Measurements from ENCODE around the gene LLPH. TPM values are rescaled to one million over a fixed set of nuclear protein-coding genes. Genes with fewer than 3 reads are reported as not detected.

Gene LLPH
- total and polyA plus RNA-seq, 8 donors: 0.29 to 28.1 (median 13.2) TPM

DNA sequence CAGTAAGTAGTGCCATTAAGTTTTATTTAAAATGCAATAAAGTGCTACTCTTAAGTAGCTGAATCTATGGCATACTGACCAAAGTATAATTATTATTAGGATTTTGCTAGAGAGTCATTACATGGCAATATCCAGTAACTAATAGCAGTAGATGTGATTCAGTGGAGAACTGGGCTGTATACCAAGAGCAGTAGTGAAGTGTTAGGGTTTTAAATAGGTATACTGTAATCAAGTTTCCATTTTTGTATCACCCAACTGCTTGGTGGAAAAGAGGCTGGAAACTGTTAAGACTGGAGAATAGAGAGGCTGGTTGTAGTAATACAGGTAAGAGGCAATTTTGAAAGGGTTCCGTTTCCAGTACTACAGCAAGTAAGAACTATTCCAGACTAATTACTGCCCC is 13.3 kb upstream of the LLPH start:
- Histone ChIP-seq H3K4me3 (no peak overlapping the region), H3K36me3 (peaks cover 4 to 80% (median 69%) of the 10 kb centered on the region in 4 donors), H3K4me1 (peaks cover 8 to 40% (median 10%) of the 10 kb centered on the region in 4 donors), H3K9me3 (peaks cover 0 to 19% (median 15%) of the 10 kb centered on the region in 4 donors), H3K27ac (peak overlapping the region in 2 of 5 donors; percentile 68 to 85), H3K27me3 (no peaks in the 10 kb centered on the region)
- intact Hi-C loops (cut with DNase I; ENCODE audit: low total_unique reads): loop anchor here (10.0 kb wide), 1 partner anchor 91 kb away; no protein-coding TSS in a partner anchor
- DNase-seq: no peak
- TF ChIP-seq, protein P1, sequence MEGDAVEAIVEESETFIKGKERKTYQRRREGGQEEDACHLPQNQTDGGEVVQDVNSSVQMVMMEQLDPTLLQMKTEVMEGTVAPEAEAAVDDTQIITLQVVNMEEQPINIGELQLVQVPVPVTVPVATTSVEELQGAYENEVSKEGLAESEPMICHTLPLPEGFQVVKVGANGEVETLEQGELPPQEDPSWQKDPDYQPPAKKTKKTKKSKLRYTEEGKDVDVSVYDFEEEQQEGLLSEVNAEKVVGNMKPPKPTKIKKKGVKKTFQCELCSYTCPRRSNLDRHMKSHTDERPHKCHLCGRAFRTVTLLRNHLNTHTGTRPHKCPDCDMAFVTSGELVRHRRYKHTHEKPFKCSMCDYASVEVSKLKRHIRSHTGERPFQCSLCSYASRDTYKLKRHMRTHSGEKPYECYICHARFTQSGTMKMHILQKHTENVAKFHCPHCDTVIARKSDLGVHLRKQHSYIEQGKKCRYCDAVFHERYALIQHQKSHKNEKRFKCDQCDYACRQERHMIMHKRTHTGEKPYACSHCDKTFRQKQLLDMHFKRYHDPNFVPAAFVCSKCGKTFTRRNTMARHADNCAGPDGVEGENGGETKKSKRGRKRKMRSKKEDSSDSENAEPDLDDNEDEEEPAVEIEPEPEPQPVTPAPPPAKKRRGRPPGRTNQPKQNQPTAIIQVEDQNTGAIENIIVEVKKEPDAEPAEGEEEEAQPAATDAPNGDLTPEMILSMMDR (IDR thresholded peaks at IDR 0.05): no peak
- TF ChIP-seq EP300 (IDR thresholded peaks at IDR 0.05): no peak
- no peak for TF ChIP-seq POLR2AphosphoS5 (IDR thresholded peaks at IDR 0.05)
- TF ChIP-seq POLR2A (IDR thresholded peaks at IDR 0.05): no peak
- WGBS, 5 donors: 92 to 100% (median 100%) methylated on average over 1 of the region's 1 CpG

DNA sequence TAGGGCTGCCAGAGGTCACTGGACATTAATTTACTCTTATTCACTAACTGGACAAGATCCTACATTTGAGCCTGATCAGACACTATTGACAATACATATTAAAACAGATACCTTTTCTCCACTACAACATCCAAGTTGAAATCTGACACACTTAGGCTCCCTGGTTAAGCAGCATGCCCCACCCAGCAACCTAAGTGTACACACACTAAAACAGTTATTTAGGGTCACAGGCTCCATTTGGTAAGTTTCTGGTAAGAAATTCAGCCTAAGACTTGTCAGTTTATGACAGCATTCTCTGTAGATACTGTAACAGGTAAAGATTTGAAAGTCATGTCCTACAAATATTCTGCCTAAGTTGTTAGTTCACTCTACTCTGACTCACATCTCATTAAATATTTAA is 12.3 kb upstream of the LLPH start:
- TF ChIP-seq EP300 (IDR thresholded peaks at IDR 0.05): no peak
- TF ChIP-seq, protein P1 (IDR thresholded peaks at IDR 0.05): no peak
- TF ChIP-seq POLR2AphosphoS5 (IDR thresholded peaks at IDR 0.05): no peak
- TF ChIP-seq POLR2A (IDR thresholded peaks at IDR 0.05): no peak
- Histone ChIP-seq H3K27ac (no peak overlapping the region), H3K36me3 (peaks cover 8 to 79% (median 68%) of the 10 kb centered on the region in 4 donors), H3K9me3 (peaks cover 0 to 19% (median 15%) of the 10 kb centered on the region in 4 donors), H3K27me3 (no peaks in the 10 kb centered on the region), H3K4me3 (no peak overlapping the region), H3K4me1 (peaks cover 8 to 40% (median 10%) of the 10 kb centered on the region in 4 donors)
- DNase-seq: no peak
- intact Hi-C loops (cut with DNase I; ENCODE audit: low total_unique reads): loop anchor here (10.0 kb wide), 1 partner anchor 92 kb away; no protein-coding TSS in a partner anchor

DNA sequence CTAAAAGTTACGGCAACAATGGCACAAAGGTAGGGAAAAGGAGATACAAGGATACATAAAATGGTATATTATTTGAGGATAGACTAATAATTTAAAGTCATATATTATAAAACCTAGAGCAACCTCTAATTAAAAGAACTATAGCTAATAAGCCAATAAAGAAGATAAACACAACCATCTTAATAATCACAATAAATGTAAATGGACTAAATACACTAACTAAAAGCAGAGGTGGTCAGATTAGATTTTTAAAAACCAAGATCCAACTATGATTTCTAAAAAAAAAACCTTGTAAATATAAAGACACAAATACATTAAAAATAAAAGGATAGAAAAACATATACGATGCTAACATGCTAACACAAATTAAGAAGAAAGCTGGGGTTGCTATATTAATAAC is 10.7 kb upstream of the LLPH start:
- H3K4me3 ChIP-seq: no peak overlapping the region
- peaks cover 8 to 36% (median 10%) of the 10 kb centered on the region in 4 donors for H3K4me1 ChIP-seq
- intact Hi-C loops (cut with DNase I; ENCODE audit: low total_unique reads): loop anchor here (10.0 kb wide), 1 partner anchor 94 kb away; no protein-coding TSS in a partner anchor
- WGBS, 5 donors: 93 to 100% (median 98%) methylated on average over 2 of the region's 2 CpGs
- no peak for DNase-seq
- no peak overlapping the region for H3K27ac ChIP-seq
- TF ChIP-seq POLR2AphosphoS5 (IDR thresholded peaks at IDR 0.05) (no peak), EP300 (IDR thresholded peaks at IDR 0.05) (no peak)
- H3K27me3 ChIP-seq: no peaks in the 10 kb centered on the region
- H3K9me3 ChIP-seq: peaks cover 0 to 19% (median 15%) of the 10 kb centered on the region in 4 donors
- H3K36me3 ChIP-seq: peaks cover 15 to 91% (median 81%) of the 10 kb centered on the region in 4 donors

DNA sequence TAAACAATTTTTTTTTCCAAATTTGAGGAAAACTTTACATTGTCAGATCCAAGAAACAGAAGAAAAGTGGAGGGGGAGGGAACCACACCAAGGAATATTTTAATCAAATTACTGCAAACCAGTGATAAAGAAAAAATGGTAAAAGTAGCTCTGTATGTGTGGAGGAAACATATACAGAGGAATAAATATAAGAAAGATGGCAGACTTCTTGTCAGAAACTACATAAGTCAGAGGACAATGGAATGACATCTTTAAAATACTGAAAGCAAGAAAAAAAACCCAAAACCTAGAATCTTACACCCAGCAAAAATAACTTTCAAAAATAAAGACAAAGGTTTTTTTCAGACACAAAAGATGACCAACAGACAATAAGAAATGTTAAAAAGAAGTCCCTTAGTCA is 10.2 kb upstream of the LLPH start:
- peaks cover 2 to 31% (median 10%) of the 10 kb centered on the region in 4 donors for H3K4me1 ChIP-seq
- DNase-seq: no peak
- TF ChIP-seq, protein P1 (IDR thresholded peaks at IDR 0.05): no peak
- TF ChIP-seq POLR2AphosphoS5 (IDR thresholded peaks at IDR 0.05): no peak
- no peak for TF ChIP-seq POLR2A (IDR thresholded peaks at IDR 0.05)
- no peak for TF ChIP-seq EP300 (IDR thresholded peaks at IDR 0.05)
- no peaks in the 10 kb centered on the region for H3K27me3 ChIP-seq
- H3K36me3 ChIP-seq: peaks cover 15 to 89% (median 82%) of the 10 kb centered on the region in 4 donors
- intact Hi-C loops (cut with DNase I; ENCODE audit: low total_unique reads): loop anchor here (10.0 kb wide), 1 partner anchor 94 kb away; no protein-coding TSS in a partner anchor
- H3K27ac ChIP-seq: no peak overlapping the region
- no peak overlapping the region for H3K4me3 ChIP-seq
- H3K9me3 ChIP-seq: peaks cover 0 to 19% (median 15%) of the 10 kb centered on the region in 4 donors

DNA sequence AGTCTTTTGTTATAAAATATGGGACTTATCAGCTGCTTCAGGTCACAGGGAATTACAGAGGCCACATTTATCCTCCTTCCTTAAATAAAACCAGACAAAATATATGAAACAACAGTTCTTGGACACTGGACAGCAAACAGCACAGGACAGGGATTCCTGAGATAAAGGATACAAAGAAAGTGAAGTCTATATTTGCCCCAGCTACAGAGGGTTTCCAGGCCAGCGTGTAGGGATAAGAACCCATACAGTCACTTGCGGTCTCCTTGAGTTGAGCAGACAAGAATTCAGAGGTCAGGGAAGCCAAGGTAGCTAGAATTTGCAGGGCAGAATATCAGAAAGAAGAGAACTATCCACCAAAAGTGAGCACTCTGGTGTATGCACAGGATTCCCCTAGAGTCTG is 8.8 kb upstream of the LLPH start:
- WGBS, 5 donors: 80 to 100% (median 99%) methylated on average over 2 of the region's 2 CpGs
- Histone ChIP-seq H3K4me1 (peaks cover 0 to 21% (median 1%) of the 10 kb centered on the region in 4 donors), H3K36me3 (peaks cover 15 to 83% (median 79%) of the 10 kb centered on the region in 4 donors), H3K27me3 (no peaks in the 10 kb centered on the region), H3K4me3 (no peak overlapping the region), H3K9me3 (peaks cover 0 to 19% (median 15%) of the 10 kb centered on the region in 4 donors), H3K27ac (no peak overlapping the region)
- DNase-seq: no peak
- no peak for TF ChIP-seq EP300 (IDR thresholded peaks at IDR 0.05)
- TF ChIP-seq POLR2A (IDR thresholded peaks at IDR 0.05): no peak
- no peak for TF ChIP-seq POLR2AphosphoS5 (IDR thresholded peaks at IDR 0.05)
- TF ChIP-seq, protein P1 (IDR thresholded peaks at IDR 0.05): no peak
- intact Hi-C loops (cut with DNase I; ENCODE audit: low total_unique reads): no loop called here

Measured in stomach (tissue), 9 donors.